Parathyroid adenoma (tissue), 2 donors: Measurements from ENCODE around the gene NTN4.

Source experiments
- H2AFZ ChIP-seq: fragments of 300-600 bp; sonication (generic); one replicate; pipeline ENCODE4 v1.7.0; 2017; ENCODE audit warnings: antibody characterized with exemption, mild to moderate bottlenecking
- H3K27ac ChIP-seq: fragments of 300-600 bp; sonication (generic); one replicate; pipeline ENCODE4 v1.7.0; 2017
- H3K27me3 ChIP-seq: fragments of 300-600 bp; sonication (generic); one replicate; pipeline ENCODE4 v1.7.0; 2017; ENCODE audit warnings: low read length; ENCODE audit not compliant: control insufficient read depth, insufficient read depth
- H3K36me3 ChIP-seq: fragments of 300-600 bp; sonication (generic); one replicate; pipeline ENCODE4 v1.7.0; 2017; ENCODE audit warnings: low read length; ENCODE audit not compliant: control insufficient read depth, insufficient read depth
- H3K4me1 ChIP-seq: fragments of 300-600 bp; sonication (generic); one replicate; pipeline ENCODE4 v1.7.0; 2017; ENCODE audit warnings: control low read depth
- H3K4me2 ChIP-seq: fragments of 300-600 bp; sonication (generic); one replicate; pipeline ENCODE4 v1.7.0; 2017; ENCODE audit warnings: low read length
- H3K4me3 ChIP-seq: fragments of 300-600 bp; sonication (generic); one replicate; pipeline ENCODE4 v1.7.0; 2017; ENCODE audit warnings: low read depth, low read length
- H3K79me2 ChIP-seq: fragments of 300-600 bp; sonication (generic); one replicate; pipeline ENCODE4 v1.7.0; 2017; ENCODE audit warnings: control low read depth
- H3K9ac ChIP-seq: fragments of 300-600 bp; sonication (generic); one replicate; pipeline ENCODE4 v1.7.0; 2017; ENCODE audit warnings: mild to moderate bottlenecking
- H3K9me3 ChIP-seq: fragments of 300-600 bp; sonication (generic); one replicate; pipeline ENCODE4 v1.7.0; 2017; ENCODE audit warnings: low read length; ENCODE audit not compliant: control insufficient read depth
- CTCF ChIP-seq: fragments of 300-600 bp; sonication (generic); IDR thresholded peaks from one replicate; pipeline ENCODE4 v1.7.0; 2017; ENCODE audit warnings: antibody characterized with exemption, mild to moderate bottlenecking
- donor health status: primary hyperparathyroidism.

NTN4 gene

GRCh38 chr12:95651681-95652080 lies 138.9 kb downstream of the NTN4 start:
- TF ChIP-seq CTCF = no peak
- Histone ChIP-seq H3K9ac (no peak overlapping the region), H3K4me3 (no peak overlapping the region), H3K4me1 (no peaks in the 10 kb centered on the region), H3K36me3 (no peaks in the 10 kb centered on the region), H2AFZ (no peak overlapping the region), H3K4me2 (no peak overlapping the region), H3K9me3 (no peaks in the 10 kb centered on the region), H3K79me2 (no peaks in the 10 kb centered on the region), H3K27ac (no peak overlapping the region), H3K27me3 (no peaks in the 10 kb centered on the region)

GRCh38 chr12:95648990-95649791 lies 141.4 kb downstream of the NTN4 start:
- no peaks in the 10 kb centered on the region for H3K4me1 ChIP-seq
- no peaks in the 10 kb centered on the region for H3K79me2 ChIP-seq
- no peaks in the 10 kb centered on the region for H3K36me3 ChIP-seq
- no peaks in the 10 kb centered on the region for H3K27me3 ChIP-seq
- TF ChIP-seq CTCF = no peak
- H3K4me2 ChIP-seq = no peak overlapping the region
- no peak overlapping the region for H3K9ac ChIP-seq
- no peak overlapping the region for H3K4me3 ChIP-seq
- H2AFZ ChIP-seq = no peak overlapping the region
- H3K27ac ChIP-seq = no peak overlapping the region
- no peaks in the 10 kb centered on the region for H3K9me3 ChIP-seq

GRCh38 chr12:95646781-95647190 lies 143.8 kb downstream of the NTN4 start:
- Histone ChIP-seq H3K36me3 (no peaks in the 10 kb centered on the region), H2AFZ (no peak overlapping the region), H3K4me1 (no peaks in the 10 kb centered on the region), H3K79me2 (no peaks in the 10 kb centered on the region), H3K27ac (no peak overlapping the region), H3K4me3 (no peak overlapping the region), H3K9me3 (no peaks in the 10 kb centered on the region), H3K4me2 (no peak overlapping the region), H3K27me3 (no peaks in the 10 kb centered on the region), H3K9ac (no peak overlapping the region)
- TF ChIP-seq CTCF = no peak

GRCh38 chr12:95643256-95643655 lies 147.3 kb downstream of the NTN4 start:
- Histone ChIP-seq H3K9ac (no peak overlapping the region), H3K79me2 (no peaks in the 10 kb centered on the region), H3K9me3 (no peaks in the 10 kb centered on the region), H3K36me3 (no peaks in the 10 kb centered on the region), H3K4me2 (no peak overlapping the region), H3K4me3 (no peak overlapping the region), H3K27ac (no peak overlapping the region), H2AFZ (no peak overlapping the region), H3K4me1 (no peaks in the 10 kb centered on the region), H3K27me3 (no peaks in the 10 kb centered on the region)
- TF ChIP-seq CTCF = no peak

- TF ChIP-seq CTCF = no peak
Measured at GRCh38 chr12:95642583-95642982, 148.0 kb downstream of the NTN4 start.

More at GRCh38 chr12:95642583-95642982, 148.0 kb downstream of the NTN4 start:
- Histone ChIP-seq H3K9ac (no peak overlapping the region), H3K4me3 (no peak overlapping the region), H3K27ac (no peak overlapping the region), H3K9me3 (no peaks in the 10 kb centered on the region), H2AFZ (no peak overlapping the region), H3K36me3 (no peaks in the 10 kb centered on the region), H3K4me1 (no peaks in the 10 kb centered on the region), H3K4me2 (no peak overlapping the region), H3K27me3 (no peaks in the 10 kb centered on the region), H3K79me2 (no peaks in the 10 kb centered on the region)
